ENCODE results near the gene DPY19L3.

DPY19L3 gene

GRCh38 chr19:32448026-32448425 is 42.5 kb downstream of the DPY19L3 start:
- no peak for DNase-seq (ENCODE audit: low read depth, low spot score)
- no peak overlapping the region for H3K9ac ChIP-seq (ENCODE audit: insufficient read length)
- TF ChIP-seq POLR2AphosphoS5 (IDR thresholded peaks at IDR 0.05; ENCODE audit: borderline replicate concordance, low read depth, low read length) (no peak), EZH2 (IDR thresholded peaks at IDR 0.05) (no peak), FOXP2 (optimal IDR thresholded peaks at IDR 0.05; ENCODE audit: control extremely low read depth, extremely low read length, insufficient read depth) (no peak)

GRCh38 chr19:32450217-32450616 is 44.6 kb downstream of the DPY19L3 start:
- no peaks in the 10 kb centered on the region for H3K9me3 ChIP-seq (ENCODE audit: low read depth, low read length)
- TF ChIP-seq EZH2 (IDR thresholded peaks at IDR 0.05) (no peak), POLR2AphosphoS5 (IDR thresholded peaks at IDR 0.05; ENCODE audit: borderline replicate concordance, low read depth, low read length) (no peak), FOXP2 (optimal IDR thresholded peaks at IDR 0.05; ENCODE audit: control extremely low read depth, extremely low read length, insufficient read depth) (no peak)
- peaks cover 26% of the 10 kb centered on the region for H3K36me3 ChIP-seq (ENCODE audit: insufficient read depth, low read length)
- H3K9ac ChIP-seq (ENCODE audit: insufficient read length) = no peak overlapping the region
- H3K4me3 ChIP-seq = no peak overlapping the region
- no peak for DNase-seq (ENCODE audit: low read depth, low spot score)
- no peak overlapping the region for H3K27ac ChIP-seq

More at GRCh38 chr19:32448026-32448425, 42.5 kb downstream of the DPY19L3 start:
- Histone ChIP-seq H3K36me3 (ENCODE audit: insufficient read depth, low read length) (peaks cover 18% of the 10 kb centered on the region), H3K27ac (no peak overlapping the region), H3K9me3 (ENCODE audit: low read depth, low read length) (no peaks in the 10 kb centered on the region), H3K4me3 (no peak overlapping the region)

- no peaks in the 10 kb centered on the region for H3K9me3 ChIP-seq (ENCODE audit: low read depth, low read length)
- H3K27ac ChIP-seq = no peak overlapping the region
- no peak for DNase-seq (ENCODE audit: low read depth, low spot score)
- H3K36me3 ChIP-seq (ENCODE audit: insufficient read depth, low read length) = peaks cover 53% of the 10 kb centered on the region
- TF ChIP-seq FOXP2 (optimal IDR thresholded peaks at IDR 0.05; ENCODE audit: control extremely low read depth, extremely low read length, insufficient read depth) = no peak
- TF ChIP-seq POLR2AphosphoS5 (IDR thresholded peaks at IDR 0.05; ENCODE audit: borderline replicate concordance, low read depth, low read length) = no peak
- no peak for TF ChIP-seq EZH2 (IDR thresholded peaks at IDR 0.05)
- no peak overlapping the region for H3K4me3 ChIP-seq
- H3K9ac ChIP-seq (ENCODE audit: insufficient read length) = no peak overlapping the region
These were observed 48.2 kb downstream of the DPY19L3 start for GRCh38 chr19:32453736-32454135.

GRCh38 chr19:32456406-32456805 is 50.8 kb downstream of the DPY19L3 start:
- Histone ChIP-seq H3K9ac (ENCODE audit: insufficient read length) (no peak overlapping the region), H3K4me3 (no peak overlapping the region), H3K36me3 (ENCODE audit: insufficient read depth, low read length) (peaks cover 65% of the 10 kb centered on the region), H3K27ac (no peak overlapping the region), H3K9me3 (ENCODE audit: low read depth, low read length) (no peaks in the 10 kb centered on the region)
- TF ChIP-seq POLR2AphosphoS5 (IDR thresholded peaks at IDR 0.05; ENCODE audit: borderline replicate concordance, low read depth, low read length) = no peak
- no peak for TF ChIP-seq EZH2 (IDR thresholded peaks at IDR 0.05)
- TF ChIP-seq FOXP2 (optimal IDR thresholded peaks at IDR 0.05; ENCODE audit: control extremely low read depth, extremely low read length, insufficient read depth) = no peak
- no peak for DNase-seq (ENCODE audit: low read depth, low spot score)

- TF ChIP-seq POLR2AphosphoS5 (IDR thresholded peaks at IDR 0.05; ENCODE audit: borderline replicate concordance, low read depth, low read length) = no peak
- TF ChIP-seq EZH2 (IDR thresholded peaks at IDR 0.05) = no peak
- no peak for TF ChIP-seq FOXP2 (optimal IDR thresholded peaks at IDR 0.05; ENCODE audit: control extremely low read depth, extremely low read length, insufficient read depth)
- Histone ChIP-seq H3K27ac (peak overlapping the region; percentile 48), H3K36me3 (ENCODE audit: insufficient read depth, low read length) (peaks cover 58% of the 10 kb centered on the region), H3K4me3 (no peak overlapping the region), H3K9ac (ENCODE audit: insufficient read length) (no peak overlapping the region), H3K9me3 (ENCODE audit: low read depth, low read length) (no peaks in the 10 kb centered on the region)
- DNase-seq (ENCODE audit: low read depth, low spot score) = no peak
These were observed 52.1 kb downstream of the DPY19L3 start for GRCh38 chr19:32457571-32458158.

GRCh38 chr19:32458500-32459123 is 53.0 kb downstream of the DPY19L3 start:
- Histone ChIP-seq H3K36me3 (ENCODE audit: insufficient read depth, low read length) (peaks cover 58% of the 10 kb centered on the region), H3K27ac (no peak overlapping the region), H3K9ac (ENCODE audit: insufficient read length) (no peak overlapping the region), H3K9me3 (ENCODE audit: low read depth, low read length) (no peaks in the 10 kb centered on the region), H3K4me3 (no peak overlapping the region)
- TF ChIP-seq FOXP2 (optimal IDR thresholded peaks at IDR 0.05; ENCODE audit: control extremely low read depth, extremely low read length, insufficient read depth) (no peak), EZH2 (IDR thresholded peaks at IDR 0.05) (no peak)
- DNase-seq (ENCODE audit: low read depth, low spot score) = no peak

- no peak overlapping the region for H3K9ac ChIP-seq (ENCODE audit: insufficient read length)
- no peak overlapping the region for H3K27ac ChIP-seq
- no peak for DNase-seq (ENCODE audit: low read depth, low spot score)
- TF ChIP-seq EZH2 (IDR thresholded peaks at IDR 0.05) = no peak
- no peak for TF ChIP-seq FOXP2 (optimal IDR thresholded peaks at IDR 0.05; ENCODE audit: control extremely low read depth, extremely low read length, insufficient read depth)
- no peak for TF ChIP-seq POLR2AphosphoS5 (IDR thresholded peaks at IDR 0.05; ENCODE audit: borderline replicate concordance, low read depth, low read length)
- H3K4me3 ChIP-seq = no peak overlapping the region
- peaks cover 58% of the 10 kb centered on the region for H3K36me3 ChIP-seq (ENCODE audit: insufficient read depth, low read length)
- no peaks in the 10 kb centered on the region for H3K9me3 ChIP-seq (ENCODE audit: low read depth, low read length)
These were observed 53.8 kb downstream of the DPY19L3 start for GRCh38 chr19:32459204-32459865.

GRCh38 chr19:32460476-32460875 is 54.9 kb downstream of the DPY19L3 start:
- Histone ChIP-seq H3K36me3 (ENCODE audit: insufficient read depth, low read length) (peaks cover 48% of the 10 kb centered on the region), H3K4me3 (no peak overlapping the region), H3K27ac (no peak overlapping the region), H3K9ac (ENCODE audit: insufficient read length) (no peak overlapping the region), H3K9me3 (ENCODE audit: low read depth, low read length) (no peaks in the 10 kb centered on the region)
- no peak for DNase-seq (ENCODE audit: low read depth, low spot score)
- TF ChIP-seq POLR2AphosphoS5 (IDR thresholded peaks at IDR 0.05; ENCODE audit: borderline replicate concordance, low read depth, low read length) = no peak
- TF ChIP-seq EZH2 (IDR thresholded peaks at IDR 0.05) = no peak
- no peak for TF ChIP-seq FOXP2 (optimal IDR thresholded peaks at IDR 0.05; ENCODE audit: control extremely low read depth, extremely low read length, insufficient read depth)

Data from SK-N-MC (cell line).